ENCODE results near the gene HTR6.
"Not testable (repeated sequence)": the region's sequence is repeated elsewhere in the genome, so short reads cannot be mapped to it uniquely, and the experiment has no call there.

HTR6 gene

DNA sequence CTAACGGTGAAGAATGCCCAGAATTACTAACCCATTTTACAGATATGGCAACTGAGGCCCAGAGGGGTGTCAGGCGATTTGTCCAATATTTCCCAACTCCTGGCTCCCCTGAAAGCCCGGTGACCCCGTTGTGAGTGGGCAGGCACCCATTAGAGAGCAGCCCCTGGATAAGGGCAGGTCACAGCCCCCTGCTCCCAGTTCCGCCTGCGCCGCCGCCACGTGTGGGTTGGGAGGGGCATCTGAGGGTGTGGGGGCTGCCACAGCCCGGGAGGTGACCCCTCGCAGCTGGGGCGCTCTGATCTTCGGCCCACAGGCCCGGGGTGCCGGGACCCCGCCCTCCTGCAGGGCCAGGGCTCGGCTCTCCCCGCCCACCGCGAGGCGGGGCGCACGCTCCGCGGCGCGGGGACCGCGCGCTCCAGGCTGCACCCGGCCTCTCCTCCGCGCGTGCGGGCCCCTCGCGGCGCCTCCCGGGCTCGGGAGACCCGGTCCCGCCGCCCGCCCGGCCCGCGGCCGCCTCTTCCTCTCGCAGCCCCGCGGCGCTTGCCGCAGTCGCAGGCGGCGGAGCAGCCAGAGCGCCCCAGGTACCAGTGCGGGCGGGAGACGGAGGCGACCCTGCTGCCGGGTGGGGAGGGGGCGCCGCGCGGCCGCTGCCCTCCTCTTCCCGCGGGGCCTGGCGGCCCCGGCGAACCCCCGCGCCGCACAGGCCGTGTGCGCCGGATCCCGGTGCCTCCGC lies at the start of gene HTR6:
HTR6 (plus strand) TSS at position 423 of the 733 bp plus-strand sequence. CDS start 879 bp downstream, outside the sequence.
- DNase-seq, result peak; percentile 28

GRCh38 chr1:19615438-19615837 lies 49.2 kb upstream of the HTR6 start:
- no peak for DNase-seq

- DNase-seq, result no peak
Observed at GRCh38 chr1:19616489-19616888, 48.2 kb upstream of the HTR6 start.

GRCh38 chr1:19617376-19617775 lies 47.3 kb upstream of the HTR6 start:
- no peak for DNase-seq

- no peak for DNase-seq
Observed at GRCh38 chr1:19618428-19618827, 46.2 kb upstream of the HTR6 start.

DNA sequence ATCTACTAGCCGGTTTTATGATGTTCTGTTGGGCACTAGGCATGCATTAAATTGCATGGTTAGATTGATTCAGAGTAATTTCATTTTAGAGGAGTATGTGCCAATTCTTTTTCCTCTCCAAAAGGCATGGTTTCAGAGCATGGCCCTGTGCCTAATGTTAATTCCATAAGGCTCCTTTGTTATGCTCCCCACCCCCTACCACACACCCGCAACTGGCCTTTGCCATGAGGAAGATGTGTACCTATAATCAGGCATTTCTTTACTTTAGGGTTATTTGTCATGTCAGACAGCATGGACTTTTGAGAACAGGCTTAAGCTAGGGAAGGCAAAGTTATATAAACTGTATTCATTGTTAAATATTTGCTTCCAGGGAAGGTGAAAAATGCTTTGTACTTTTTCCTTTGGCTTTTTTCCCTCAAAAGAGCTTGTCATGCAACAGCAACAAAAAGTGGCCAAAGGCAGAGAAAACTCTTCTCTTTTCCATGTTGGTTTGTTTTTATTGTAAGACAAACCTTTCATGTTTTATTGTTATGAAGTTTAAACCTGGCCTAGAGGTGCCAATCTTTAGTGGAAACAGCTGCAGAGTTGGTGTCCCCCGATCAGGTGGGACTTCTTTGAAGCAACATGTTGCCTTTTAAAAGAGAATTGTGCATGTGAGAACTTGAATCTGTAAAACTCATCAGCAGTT lies 44.8 kb upstream of the HTR6 start:
- no peak for DNase-seq

- no peak for DNase-seq
Observed at GRCh38 chr1:19620786-19621185, 43.9 kb upstream of the HTR6 start.

- no peak for DNase-seq
Observed at GRCh38 chr1:19621274-19621950, 43.3 kb upstream of the HTR6 start.

DNA sequence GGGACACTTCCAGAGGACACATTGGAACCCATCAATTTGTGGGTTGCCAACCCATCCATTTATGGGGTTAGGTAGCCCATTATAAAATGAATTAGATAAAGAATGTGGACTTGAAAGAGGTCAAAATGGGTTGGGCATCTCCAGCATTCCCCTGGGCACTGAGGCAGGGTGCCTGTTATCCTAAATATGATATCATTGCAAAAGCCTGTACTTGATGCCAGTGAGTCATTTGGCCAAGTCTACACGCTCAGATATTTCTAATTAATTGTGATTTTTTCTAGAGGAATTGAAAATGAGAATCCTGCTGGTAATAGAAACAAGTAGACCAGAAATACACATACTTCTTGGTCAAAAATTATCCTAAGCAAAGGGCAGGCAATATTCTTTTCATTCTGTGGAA lies 42.5 kb upstream of the HTR6 start:
- no peak for DNase-seq

GRCh38 chr1:19623523-19623922 lies 41.2 kb upstream of the HTR6 start:
- DNase-seq, result no peak

GRCh38 chr1:19625291-19625937 lies 39.3 kb upstream of the HTR6 start:
- DNase-seq, result no peak

GRCh38 chr1:19628879-19629278 lies 35.8 kb upstream of the HTR6 start:
- DNase-seq, result no peak

GRCh38 chr1:19629357-19629756 lies 35.3 kb upstream of the HTR6 start:
- no peak for DNase-seq

GRCh38 chr1:19630192-19630591 lies 34.5 kb upstream of the HTR6 start:
- DNase-seq, result not testable (repeated sequence)

DNA sequence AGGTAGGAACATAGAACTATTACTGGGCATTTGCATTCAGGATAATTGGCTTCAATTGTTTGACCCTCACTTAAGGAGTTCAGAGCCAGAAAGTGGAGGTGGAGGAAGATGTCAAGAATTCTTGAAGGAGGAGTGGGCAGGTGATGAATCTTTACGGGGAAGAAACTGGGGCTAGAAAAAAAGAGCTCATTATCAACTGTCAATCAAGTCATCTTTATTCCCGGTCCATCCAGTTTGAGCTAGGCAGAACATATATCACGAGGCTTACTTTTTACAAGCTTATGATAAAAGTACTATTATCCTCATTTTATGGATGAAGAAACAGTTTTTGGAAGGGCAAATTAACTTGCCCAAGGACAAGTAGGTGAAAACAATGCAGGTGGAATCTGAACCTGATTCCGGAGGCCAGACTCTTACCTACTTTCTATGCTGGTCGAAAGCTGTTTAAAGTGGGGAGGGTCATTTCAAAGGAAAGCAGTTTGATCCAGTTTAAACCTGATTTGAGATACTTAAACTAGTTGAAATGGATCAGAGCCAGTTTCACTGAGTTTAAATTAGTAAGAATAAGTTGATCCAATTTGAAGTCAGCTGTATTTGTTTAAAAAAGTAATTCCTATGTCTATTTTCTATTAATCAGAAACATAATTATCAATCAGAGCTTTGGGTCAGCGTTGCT lies 33.8 kb upstream of the HTR6 start:
- no peak for DNase-seq

DNA sequence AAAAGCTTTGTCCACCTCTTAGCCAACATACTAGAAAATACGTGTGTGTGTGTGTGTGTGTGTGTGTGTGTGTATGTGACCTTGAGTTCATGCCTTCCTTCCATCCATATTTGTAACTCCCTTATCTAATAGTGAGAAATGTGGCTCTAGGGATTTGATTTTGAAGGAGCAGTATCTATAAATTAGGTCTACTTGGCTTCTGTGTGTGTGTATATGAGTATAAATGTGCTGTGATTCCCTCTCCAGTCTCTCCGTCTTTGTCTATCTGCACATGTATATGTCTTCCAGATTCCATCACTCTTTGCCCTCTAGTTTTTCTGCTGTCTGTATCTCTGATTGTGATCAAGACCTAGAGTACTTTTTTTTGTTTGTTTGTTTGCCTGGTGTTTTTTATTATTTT lies 32.5 kb upstream of the HTR6 start:
- no peak for DNase-seq

- no peak for DNase-seq
Observed at GRCh38 chr1:19633106-19633505, 31.6 kb upstream of the HTR6 start.

GRCh38 chr1:19635064-19635463 lies 29.6 kb upstream of the HTR6 start:
- not testable (repeated sequence) for DNase-seq

- DNase-seq, result no peak
Observed at GRCh38 chr1:19635646-19636045, 29.0 kb upstream of the HTR6 start.

- DNase-seq, result no peak
Observed at GRCh38 chr1:19636065-19636464, 28.6 kb upstream of the HTR6 start.

DNA sequence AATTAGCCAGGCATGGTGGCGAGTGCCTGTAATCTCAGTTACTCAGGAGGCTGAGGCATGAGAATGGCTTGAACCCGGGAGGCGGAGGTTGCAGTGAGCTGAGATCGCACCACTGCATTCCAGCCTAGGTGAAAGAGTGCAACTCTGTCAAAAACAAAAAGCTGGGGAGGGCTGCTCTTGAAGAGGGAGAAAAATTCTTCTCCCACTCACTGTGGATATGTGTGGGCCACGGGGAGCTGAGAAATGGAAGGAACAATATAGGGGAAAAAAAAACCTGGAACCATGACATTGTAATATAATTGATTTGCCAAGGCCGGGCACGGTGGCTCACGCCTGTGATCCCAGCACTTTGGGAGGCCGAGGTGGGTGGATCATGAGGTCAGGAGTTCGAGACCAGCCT lies 27.9 kb upstream of the HTR6 start:
- not testable (repeated sequence) for DNase-seq

DNA sequence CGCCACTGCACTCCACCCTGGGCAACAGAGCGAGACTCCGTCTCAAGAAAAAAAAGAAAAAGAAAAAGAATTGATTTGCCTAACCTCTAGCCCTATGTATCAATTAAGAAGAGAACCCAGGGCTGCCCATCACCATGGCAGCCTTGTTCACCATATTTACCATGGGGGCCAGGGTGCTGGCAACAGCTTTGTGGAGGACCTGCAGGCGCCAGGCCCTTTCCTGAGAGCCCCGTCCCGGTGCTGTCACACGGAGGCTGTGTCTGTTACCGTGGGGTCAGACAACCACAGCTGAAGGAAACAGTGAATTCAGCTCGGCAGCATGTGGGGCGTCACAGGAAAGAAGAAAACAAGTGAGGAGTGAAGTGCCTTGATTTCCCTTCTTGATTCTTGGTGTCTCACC lies 27.1 kb upstream of the HTR6 start:
- DNase-seq, result no peak

DNA sequence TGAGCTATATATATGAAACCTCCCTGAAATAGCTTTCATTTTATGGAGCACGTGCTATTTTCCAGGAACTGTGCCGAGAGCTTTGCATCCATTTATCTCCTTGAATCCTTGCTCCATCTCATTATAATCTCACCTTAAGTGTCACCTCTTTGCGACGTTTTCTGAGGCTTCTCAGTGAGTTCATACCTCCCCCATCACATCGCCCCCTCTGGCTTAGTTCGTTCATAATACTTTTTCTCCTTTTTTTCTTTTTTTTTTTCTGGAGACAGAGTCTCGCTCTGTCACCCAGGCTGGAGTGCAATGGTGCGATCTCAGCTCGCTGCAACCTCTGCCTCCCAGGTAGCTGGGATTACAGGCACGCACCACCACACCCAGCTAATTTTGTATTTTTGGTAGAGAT lies 25.4 kb upstream of the HTR6 start:
- peak; percentile 34 for DNase-seq

Measured in hematopoietic multipotent progenitor cell treated with erythropoietin and hydrocortisone succinate and interleukin-3 and kit ligand, for 4 days (in vitro differentiated cells).